Stimulated activated CD8-positive, alpha-beta memory T cell treated with anti-CD3 and anti-CD28 coated beads, Interleukin-4, amount 100 ng/mL, for 24 hours (primary cell): ENCODE data around the gene SMIM38.
"Not testable (repeated sequence)": the region's sequence is repeated elsewhere in the genome, so short reads cannot be mapped to it uniquely, and the experiment has no call there.

Experiments used
- DNase-seq: peaks from one replicate; pipeline ENCODE4 v3.0.0-alpha.2; 2020; ENCODE audit warnings: low read depth

SMIM38 gene

DNA sequence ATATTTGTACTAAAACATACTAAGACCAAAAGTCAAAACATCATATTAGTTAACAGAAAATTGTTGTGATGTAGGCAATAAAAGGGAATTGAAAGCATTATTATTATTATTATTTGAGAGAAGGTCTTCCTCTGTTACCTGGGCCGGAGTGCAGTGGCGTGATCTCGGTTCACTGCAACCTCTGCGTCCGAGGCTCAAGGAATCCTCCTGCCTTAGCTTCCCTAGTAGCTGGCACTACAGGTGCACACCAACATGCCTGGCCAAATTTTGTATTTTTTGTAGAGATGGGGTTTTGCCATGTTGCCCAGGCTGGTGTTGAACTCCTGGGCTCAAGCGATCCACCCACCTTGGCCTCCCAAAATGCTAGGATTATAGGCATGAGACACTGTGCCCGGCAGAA, 15.6 kb upstream of the SMIM38 start:
- DNase-seq = not testable (repeated sequence)

DNA sequence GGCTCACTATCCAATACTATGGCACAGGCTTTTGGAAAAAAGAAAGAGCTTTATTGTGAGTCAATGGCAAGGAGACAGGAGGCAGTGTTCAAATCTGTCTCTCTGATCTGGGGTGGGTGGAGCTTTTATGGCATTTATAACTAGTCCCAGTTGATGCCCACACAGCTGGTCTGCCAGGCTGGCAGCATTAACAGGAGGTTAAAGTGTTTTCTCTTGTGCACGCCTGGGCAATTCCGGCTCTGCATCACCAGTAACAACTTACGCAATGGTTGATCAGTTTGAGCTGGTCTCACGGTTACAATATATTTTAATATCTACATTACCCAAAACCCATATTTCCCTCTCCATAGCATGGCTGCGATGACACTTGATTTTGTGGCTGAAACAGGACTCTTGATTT, 15.1 kb upstream of the SMIM38 start:
- no peak for DNase-seq

DNA sequence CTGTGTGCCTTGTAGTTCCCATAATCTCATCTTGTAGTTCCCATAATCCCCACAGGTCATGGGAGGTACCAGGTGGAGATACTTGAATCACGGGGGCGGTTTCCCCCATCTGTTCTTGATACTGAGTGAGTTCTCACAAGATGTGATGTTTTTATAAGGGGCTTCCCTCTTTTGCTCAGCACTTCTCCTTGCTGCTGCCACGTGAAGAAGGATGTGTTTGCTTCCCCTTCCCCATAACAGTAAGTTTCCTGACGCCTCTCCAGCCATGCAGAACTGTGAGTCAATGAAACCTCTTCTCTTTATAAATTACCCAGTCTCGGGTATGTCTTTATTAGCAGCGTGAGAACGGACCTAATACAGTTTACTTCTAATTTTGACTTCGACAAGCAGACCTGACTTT, 14.0 kb upstream of the SMIM38 start:
- DNase-seq = no peak

- no peak for DNase-seq
Observed at GRCh38 chr11:69142895-69143294, 12.8 kb upstream of the SMIM38 start.

- no peak for DNase-seq
Observed at GRCh38 chr11:69144316-69145049, 11.3 kb upstream of the SMIM38 start.

GRCh38 chr11:69145050-69145380, 10.7 kb upstream of the SMIM38 start:
- no peak for DNase-seq

DNA sequence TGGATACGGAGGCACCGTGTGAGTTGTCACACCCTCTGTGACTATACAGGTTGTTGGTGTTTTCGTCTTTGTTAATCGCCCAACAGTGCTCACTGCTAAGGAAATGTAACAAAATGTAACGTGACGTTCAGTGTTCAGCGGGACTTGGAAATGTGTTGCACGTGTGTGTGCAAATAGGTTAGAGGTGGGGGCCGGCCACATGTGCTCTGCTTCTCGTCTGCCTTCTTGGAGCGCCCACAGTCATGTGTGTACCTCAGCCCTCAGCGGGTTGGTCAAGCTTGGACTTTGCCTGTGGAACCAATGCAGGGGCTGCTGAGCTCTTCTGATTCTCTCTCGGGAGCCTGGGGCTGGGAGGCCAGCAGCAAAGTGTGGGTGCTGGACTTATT, 7.4 kb upstream of the SMIM38 start:
- DNase-seq = no peak

DNA sequence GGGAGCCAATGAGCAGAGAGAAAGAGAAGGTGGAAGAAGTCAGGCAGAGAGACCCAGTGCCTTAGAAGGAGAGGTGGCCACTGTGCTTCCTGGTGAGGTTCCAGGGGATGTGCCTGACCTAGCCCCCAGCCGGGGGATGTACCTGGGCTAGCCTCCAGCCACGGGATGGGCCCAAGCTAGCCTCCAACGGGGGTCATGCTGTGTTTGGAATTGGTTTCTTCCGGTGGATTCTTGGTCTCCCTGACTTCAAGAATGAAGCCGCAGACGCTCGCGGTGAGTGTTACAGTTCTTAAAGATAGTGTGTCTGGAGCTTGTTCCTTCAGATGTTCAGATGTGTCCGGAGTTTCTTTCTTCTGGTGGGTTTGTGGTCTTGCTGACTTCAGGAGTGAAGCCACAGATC, 6.9 kb upstream of the SMIM38 start:
- DNase-seq = no peak

- DNase-seq = not testable (repeated sequence)
Observed at GRCh38 chr11:69149338-69150045, 6.2 kb upstream of the SMIM38 start.

- DNase-seq = no peak
Observed at GRCh38 chr11:69150175-69150574, 5.6 kb upstream of the SMIM38 start.

- no peak for DNase-seq
Observed at GRCh38 chr11:69151836-69152235, 3.9 kb upstream of the SMIM38 start.

DNA sequence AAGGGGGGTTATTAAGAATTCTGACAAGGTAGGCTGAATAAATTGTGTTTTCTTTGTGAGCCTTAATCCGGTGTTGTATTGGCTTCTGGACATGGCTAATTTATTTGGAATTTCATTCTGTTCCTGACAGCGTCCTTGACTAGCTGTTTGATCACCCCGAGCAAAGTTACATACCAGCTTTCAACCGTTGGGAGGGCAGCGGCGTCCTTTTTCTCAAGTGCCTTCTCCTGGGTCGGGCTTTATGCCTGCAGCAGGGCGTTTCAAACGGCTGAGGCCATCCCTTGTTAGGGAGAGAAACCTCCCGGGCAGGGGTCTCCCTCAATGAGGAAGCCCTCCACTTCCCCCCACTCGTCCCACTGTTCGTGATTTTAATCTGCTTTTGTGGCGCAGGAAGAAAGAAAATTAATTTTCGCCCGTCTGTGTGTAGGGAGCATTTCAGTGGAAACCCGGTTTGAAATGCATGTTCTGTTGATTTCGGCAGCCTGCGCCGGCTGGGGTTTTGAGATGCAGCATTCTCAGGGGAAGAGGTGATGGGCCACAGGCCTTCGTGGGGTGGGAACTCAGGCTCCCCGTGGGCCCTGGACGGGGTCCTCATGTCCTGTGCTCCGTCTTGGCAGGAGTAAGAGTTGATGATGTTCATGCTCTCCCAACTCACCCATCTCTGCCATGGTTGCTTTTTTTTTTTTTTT, 2.9 kb upstream of the SMIM38 start:
- no peak for DNase-seq

GRCh38 chr11:69153661-69154060, 2.1 kb upstream of the SMIM38 start:
- DNase-seq = no peak

- DNase-seq = no peak
Observed at GRCh38 chr11:69154211-69154913, 1.4 kb upstream of the SMIM38 start.

DNA sequence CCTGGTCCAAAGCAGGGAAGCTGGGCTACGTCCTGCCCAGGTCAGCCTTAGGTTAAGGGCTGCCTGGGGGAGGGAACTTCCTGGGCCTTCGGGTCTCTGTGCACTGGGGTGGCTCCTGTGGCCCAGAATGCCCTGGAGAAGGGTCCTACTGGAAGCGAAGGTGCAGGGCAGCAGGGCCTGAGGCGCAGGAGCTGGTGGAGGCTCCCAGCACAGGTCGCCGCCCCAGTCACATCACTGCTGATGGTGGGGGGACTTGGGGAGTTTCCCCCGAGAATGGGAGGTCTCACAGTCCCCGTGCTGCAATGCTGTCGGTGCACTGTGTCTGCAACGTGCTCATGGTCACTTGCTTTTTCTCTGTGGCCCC, 815 bp upstream of the SMIM38 start:
- no peak for DNase-seq

DNA sequence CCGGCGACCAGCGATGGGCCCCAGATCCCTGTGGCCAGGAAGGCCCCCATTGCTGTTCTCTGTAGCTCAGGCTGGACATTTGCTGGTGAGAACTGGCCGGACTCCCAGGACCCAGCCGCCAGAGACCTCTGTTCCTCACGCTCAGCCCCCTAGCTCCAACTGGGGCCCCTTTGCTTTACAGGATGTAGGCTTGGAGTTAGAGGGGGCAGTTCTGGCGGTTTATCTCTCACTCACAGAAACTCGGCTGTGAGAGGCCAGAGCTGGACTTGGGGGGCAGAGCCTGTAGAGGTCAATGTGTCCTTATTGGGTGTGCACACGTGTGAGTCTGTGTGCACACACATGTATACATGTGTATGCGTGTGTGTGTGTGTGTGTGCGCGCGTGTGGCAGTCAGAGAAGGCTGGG, 502 bp downstream of the SMIM38 start:
- no peak for DNase-seq

DNA sequence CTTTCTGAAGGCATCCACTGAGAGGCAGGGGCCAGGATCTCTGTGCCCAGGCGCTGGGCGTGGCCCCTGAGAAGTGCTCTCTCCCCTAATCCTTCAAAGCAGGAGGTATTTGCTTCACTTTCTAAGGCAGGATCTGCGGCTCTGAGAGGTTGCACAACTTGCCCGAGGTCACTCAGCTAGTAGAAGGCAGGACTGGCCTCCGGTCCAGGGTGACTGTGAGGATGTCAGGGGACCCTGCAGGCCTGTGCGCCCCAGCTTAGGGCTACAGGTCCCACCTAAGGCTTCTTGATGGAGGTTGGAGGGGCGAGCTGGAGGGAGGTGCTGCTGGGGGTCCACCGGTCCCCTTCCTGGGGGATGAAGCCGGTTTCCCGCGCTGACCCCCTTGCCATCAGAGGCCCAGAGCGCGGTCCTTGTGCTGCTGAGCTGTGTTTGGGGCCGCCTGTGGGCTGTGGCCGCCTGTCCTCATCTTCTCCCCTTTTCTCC, 979 bp downstream of the SMIM38 start:
- no peak for DNase-seq

DNA sequence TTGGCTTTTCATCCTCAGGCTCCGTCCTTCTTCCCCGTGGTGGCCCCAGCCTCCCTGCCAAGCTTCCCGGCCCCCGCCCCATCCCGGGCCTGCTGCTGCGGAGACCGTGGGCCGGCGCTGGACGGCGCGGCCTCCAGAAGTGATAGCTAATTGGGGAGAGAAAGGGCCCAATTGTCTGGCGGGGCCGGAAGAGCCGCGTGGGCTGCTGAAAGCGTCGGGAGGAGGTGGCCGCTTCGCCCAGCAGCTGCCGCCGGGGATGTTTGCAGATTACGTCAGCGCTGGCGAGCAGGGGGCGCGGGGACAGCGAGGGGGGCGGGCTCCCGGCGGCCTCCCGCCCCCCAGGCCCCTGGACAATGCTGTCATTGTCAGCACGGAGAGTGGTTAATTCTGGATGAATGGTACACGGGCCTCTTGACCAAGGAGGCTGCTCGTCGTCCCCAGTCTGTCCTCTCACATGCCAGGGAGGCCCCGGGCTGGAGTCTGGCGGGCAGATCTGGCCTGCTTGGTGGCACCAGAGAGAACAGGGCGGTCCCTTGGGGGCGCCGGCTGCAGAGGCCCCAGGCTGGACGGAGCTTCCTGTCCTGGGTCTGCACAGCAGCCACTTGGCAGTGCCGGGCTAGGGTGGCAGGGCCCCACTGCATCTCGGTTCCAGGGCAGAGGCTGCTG, 1.6 kb downstream of the SMIM38 start:
- DNase-seq = no peak

GRCh38 chr11:69157822-69158231, 2.1 kb downstream of the SMIM38 start:
- DNase-seq = no peak

GRCh38 chr11:69158301-69159149, 2.8 kb downstream of the SMIM38 start:
- no peak for DNase-seq
